Left renal pelvis (tissue), 4 donors: ENCODE results near the gene PGK2. TPM values are rescaled to one million over a fixed set of nuclear protein-coding genes. Genes with fewer than 3 reads are reported as not detected.

Experiments used
- DNase-seq, 4 donors: peaks; one replicate each; pipeline ENCODE4 v3.0.0-alpha.2; 2013; ENCODE audit warnings: low read depth in 4 of 4, low spot score in 3 of 4
- polyA plus RNA-seq, 4 donors: library from polyadenylated mRNA; unstranded; fragments of 120-200 nt; gene quantifications; one replicate each; pipeline ENCODE4 v1.2.1, GENCODE V29; 2013; ENCODE audit not compliant: insufficient read length in 4 of 4

The PGK2 gene
- polyA plus RNA-seq, 4 donors = not detected

GRCh38 chr6:49739423-49739822, 47.7 kb downstream of the PGK2 start:
- no peak for DNase-seq

- no peak for DNase-seq
Measured at GRCh38 chr6:49736017-49736508, 51.0 kb downstream of the PGK2 start.

Other genes starting within 250 kb of the PGK2 start
- under 1 TPM; 0.33 to 0.86 (median 0.55) TPM for gene C6orf141, start 236.6 kb downstream of the PGK2 start, polyA plus RNA-seq
- 1 to 10 TPM in 2 of 4 donors, under 1 TPM in 2; 0.63 to 5.6 (median 0.93) TPM for gene RHAG, start 150.4 kb downstream of the PGK2 start, polyA plus RNA-seq
- gene CRISP2, start 73.7 kb downstream of the PGK2 start, polyA plus RNA-seq = under 1 TPM in 1 of 4 donors, not detected in 3; 0.14 TPM
- gene CRISP3, start 42.9 kb downstream of the PGK2 start, polyA plus RNA-seq = under 1 TPM; 0.10 to 0.46 (median 0.32) TPM
- under 1 TPM in 1 of 4 donors, not detected in 3; 0.13 TPM for gene CRISP1, start 79.2 kb upstream of the PGK2 start, polyA plus RNA-seq
- gene DEFB114, start 176.9 kb upstream of the PGK2 start, polyA plus RNA-seq = not detected
- gene DEFB113, start 182.3 kb upstream of the PGK2 start, polyA plus RNA-seq = not detected
- not detected for gene DEFB110, start 234.7 kb upstream of the PGK2 start, polyA plus RNA-seq